Suprapubic skin (tissue), 3 donors: ENCODE results near the gene SLC35D1.

Experiments used
- CTCF ChIP-seq, 2 donors: fragments of 200-600 bp in 1 of 2; fragments of 450-650 bp in 1 of 2; sonication (generic) in 1 of 2; IDR thresholded peaks; one replicate each; pipeline ENCODE4 v1.5.1; 2016 to 2019; ENCODE audit warnings: antibody characterized with exemption in 2 of 2, mild to moderate bottlenecking in 1 of 2, moderate library complexity in 1 of 2
- EP300 ChIP-seq: sonication (generic); formaldehyde crosslinking; IDR thresholded peaks from one replicate; pipeline ENCODE4 v1.6.1; 2017; ENCODE audit warnings: antibody characterized with exemption
- POLR2A ChIP-seq, 2 donors: fragments of 450-650 bp; IDR thresholded peaks; one replicate each; pipeline ENCODE4 v1.6.1; 2017; ENCODE audit warnings: antibody characterized with exemption in 2 of 2, mild to moderate bottlenecking in 2 of 2, moderate library complexity in 2 of 2

- TF ChIP-seq CTCF (IDR thresholded peaks at IDR 0.05) (no peak), POLR2A (IDR thresholded peaks at IDR 0.05) (peak in 1 of 2 donors; percentile 38), EP300 (no peak)
These were observed at the start of gene SLC35D1 for GRCh38 chr1:67053785-67054772.
